H9 (cell line): ENCODE measurements around the gene HOXC12. TPM values are rescaled to one million over a fixed set of nuclear protein-coding genes. Genes with fewer than 3 reads are reported as not detected.

Experiments
- DNase-seq: peaks from one replicate; pipeline ENCODE4 v3.0.0-alpha.2; 2017
- H2AFZ ChIP-seq: one replicate; pipeline ENCODE4 v1.6.1; 2013; ENCODE audit warnings: mild to moderate bottlenecking, low read length, control low read depth, moderate library complexity
- H2AK5ac ChIP-seq: 2 replicates; pipeline ENCODE4 v1.6.1; 2013; ENCODE audit warnings: low read length, control low read depth, mixed read lengths; ENCODE audit not compliant: insufficient read length
- H2BK120ac ChIP-seq: one replicate; pipeline ENCODE4 v1.6.1; 2013; ENCODE audit warnings: low read depth, mild to moderate bottlenecking, low read length, control low read depth, inconsistent platforms; ENCODE audit not compliant: poor library complexity, severe bottlenecking
- H2BK12ac ChIP-seq: 2 replicates; pipeline ENCODE4 v1.6.1; 2013; ENCODE audit warnings: low read length, control low read depth, mixed read lengths, low read depth; ENCODE audit not compliant: insufficient read length
- H2BK15ac ChIP-seq: 2 replicates; pipeline ENCODE4 v1.6.1; 2013; ENCODE audit warnings: low read depth, low read length, control low read depth
- H2BK20ac ChIP-seq: one replicate; pipeline ENCODE4 v1.6.1; 2013; ENCODE audit warnings: low read depth, mild to moderate bottlenecking, low read length, control low read depth, inconsistent platforms; ENCODE audit not compliant: poor library complexity, severe bottlenecking
- H2BK5ac ChIP-seq: 2 replicates; pipeline ENCODE4 v1.6.1; 2013; ENCODE audit warnings: low read length, control low read depth, mixed read lengths; ENCODE audit not compliant: insufficient read length
- H3K14ac ChIP-seq: 2 replicates; pipeline ENCODE4 v1.6.1; 2013; ENCODE audit warnings: low read length, control low read depth; ENCODE audit not compliant: insufficient read depth
- H3K18ac ChIP-seq: 2 replicates; pipeline ENCODE4 v1.6.1; 2013; ENCODE audit warnings: low read depth, mild to moderate bottlenecking, mixed read lengths, low read length, control low read depth; ENCODE audit not compliant: insufficient read length
- H3K23ac ChIP-seq: 2 replicates; pipeline ENCODE4 v1.6.1; 2013; ENCODE audit warnings: low read length, control low read depth, mixed read lengths, low read depth; ENCODE audit not compliant: insufficient read length
- H3K23me2 ChIP-seq: 2 replicates; pipeline ENCODE4 v1.6.1; 2013; ENCODE audit warnings: low read depth, mild to moderate bottlenecking, mixed read lengths, low read length, control low read depth; ENCODE audit not compliant: insufficient read length, poor library complexity, severe bottlenecking
- H3K27ac ChIP-seq: 2 replicates; pipeline ENCODE4 v1.5.1; 2013; ENCODE audit warnings: low read length, control low read depth, mixed read lengths, low read depth; ENCODE audit not compliant: insufficient read length
- H3K27me3 ChIP-seq: 2 replicates; pipeline ENCODE4 v1.6.1; 2013; ENCODE audit warnings: low read length, control low read depth, inconsistent platforms; ENCODE audit not compliant: insufficient read depth
- H3K4ac ChIP-seq: 2 replicates; pipeline ENCODE4 v1.6.1; 2013; ENCODE audit warnings: low read depth, mild to moderate bottlenecking, control low read depth, inconsistent platforms, low read length, moderate library complexity
- H3K4me1 ChIP-seq: 2 replicates; pipeline ENCODE4 v1.6.1; 2013; ENCODE audit warnings: low read length, control low read depth, inconsistent platforms; ENCODE audit not compliant: insufficient read depth
- H3K4me2 ChIP-seq: 2 replicates; pipeline ENCODE4 v1.6.1; 2013; ENCODE audit warnings: low read length, control low read depth, mixed read lengths; ENCODE audit not compliant: insufficient read length, insufficient read depth
- H3K56ac ChIP-seq: 2 replicates; pipeline ENCODE4 v1.6.1; 2013; ENCODE audit warnings: low read depth, mild to moderate bottlenecking, mixed read lengths, low read length, control low read depth; ENCODE audit not compliant: insufficient read length
- H3K79me1 ChIP-seq: 2 replicates; pipeline ENCODE4 v1.6.1; 2013; ENCODE audit warnings: low read depth, mild to moderate bottlenecking, moderate library complexity, low read length, control low read depth, inconsistent platforms; ENCODE audit not compliant: insufficient read depth, poor library complexity, severe bottlenecking
- H3K79me2 ChIP-seq: 2 replicates; pipeline ENCODE4 v1.6.1; 2013; ENCODE audit warnings: low read length, control low read depth, inconsistent platforms; ENCODE audit not compliant: insufficient read depth
- H3K9ac ChIP-seq: 2 replicates; pipeline ENCODE4 v1.6.1; 2013; ENCODE audit warnings: low read length, control low read depth, mixed read lengths; ENCODE audit not compliant: insufficient read length; ENCODE audit errors: extremely low read depth
- H3K9me3 ChIP-seq: one replicate; pipeline ENCODE4 v1.6.1; 2013; ENCODE audit warnings: low read depth, low read length, inconsistent platforms; ENCODE audit not compliant: control insufficient read depth
- H3T11ph ChIP-seq: one replicate; pipeline ENCODE4 v1.6.1; 2013; ENCODE audit warnings: mild to moderate bottlenecking, low read length, control low read depth, inconsistent platforms
- H4K20me1 ChIP-seq: one replicate; pipeline ENCODE4 v1.6.1; 2013; ENCODE audit not compliant: control insufficient read depth, insufficient read length, insufficient read depth
- H4K5ac ChIP-seq: 2 replicates; pipeline ENCODE4 v1.6.1; 2013; ENCODE audit warnings: low read depth, mild to moderate bottlenecking, mixed read lengths, low read length, control low read depth; ENCODE audit not compliant: insufficient read length
- H4K8ac ChIP-seq: replicated peaks from 2 replicates; pipeline ENCODE4 v1.6.1; 2013; ENCODE audit warnings: low read length, control low read depth, mixed read lengths, low read depth; ENCODE audit not compliant: insufficient read length
- H4K91ac ChIP-seq: 2 replicates; pipeline ENCODE4 v1.6.1; 2013; ENCODE audit warnings: low read depth, mild to moderate bottlenecking, moderate library complexity, mixed read lengths, low read length, control low read depth; ENCODE audit not compliant: insufficient read length
- H3K27ac Mint-ChIP-seq, 3 experiments: 2 replicates in 2 of 3; 3 replicates in 1 of 3; pipeline ENCODE4 v1.8.0; 2020 to 2021; ENCODE audit warnings: mixed read lengths in 3 of 3, mild to moderate bottlenecking in 1 of 3, moderate library complexity in 1 of 3
- H3K27me3 Mint-ChIP-seq: 2 replicates; pipeline ENCODE4 v1.8.0; 2021; ENCODE audit warnings: low read depth, mild to moderate bottlenecking, moderate library complexity, mixed read lengths
- H3K36me3 Mint-ChIP-seq, 3 experiments: 2 replicates in 2 of 3; 3 replicates in 1 of 3; pipeline ENCODE4 v1.8.0; 2020 to 2021; ENCODE audit warnings: low read depth in 3 of 3, mixed read lengths in 3 of 3; ENCODE audit not compliant: insufficient read depth in 1 of 3
- H3K4me1 Mint-ChIP-seq, 2 experiments: 2 replicates each; pipeline ENCODE4 v1.8.0; 2020; ENCODE audit warnings: mixed read lengths in 2 of 2
- H3K4me3 Mint-ChIP-seq, 2 experiments: 2 replicates in 1 of 2; 3 replicates in 1 of 2; pipeline ENCODE4 v1.8.0; 2020 to 2021; ENCODE audit warnings: mild to moderate bottlenecking in 2 of 2, mixed read lengths in 2 of 2, moderate library complexity in 1 of 2
- H3K9me3 Mint-ChIP-seq, 2 experiments: 2 replicates in 1 of 2; 3 replicates in 1 of 2; pipeline ENCODE4 v1.8.0; 2020; ENCODE audit warnings: mild to moderate bottlenecking in 2 of 2, mixed read lengths in 2 of 2, moderate library complexity in 1 of 2
- CTCF ChIP-seq: fragments of 200-600 bp; sonication (generic); conservative IDR thresholded peaks from 3 replicates; pipeline ENCODE4 v1.8.0; 2021; ENCODE audit warnings: antibody characterized with exemption, mild to moderate bottlenecking
- WGBS: extraction: QIAGEN DNeasy Blood & Tissue Kit; methylation state at CpG from one replicate; pipeline ENCODE4 v1.1.7; 2013; ENCODE audit warnings: missing lambda C conversion rate, low lambda C conversion rate, mixed read lengths; ENCODE audit not compliant: insufficient read length; ENCODE audit errors: extremely low coverage; 5-methylcytosine and 5-hydroxymethylcytosine counted together
- total RNA-seq: library from RNA; stranded (reverse); gene quantifications from 2 replicates; pipeline ENCODE4 v1.2.1, GENCODE V29; 2021

The HOXC12 gene
- total RNA-seq, 1 experiment from 2014 or later = not detected

GRCh38 chr12:53931844-53932581, 22.7 kb upstream of the HOXC12 start:
- no CpG with 5 or more reads among the region's 4 CpGs for WGBS

More at GRCh38 chr12:53931844-53932581, 22.7 kb upstream of the HOXC12 start:
- DNase-seq = no peak
- Histone ChIP-seq H3K79me2 (no peaks in the 10 kb centered on the region), H3K9ac (no peak overlapping the region), H3K18ac (no peak overlapping the region), H3K23me2 (no peaks in the 10 kb centered on the region), H2BK120ac (no peak overlapping the region), H2BK5ac (no peak overlapping the region), H4K91ac (no peak overlapping the region), H3K79me1 (no peaks in the 10 kb centered on the region), H4K20me1 (no peaks in the 10 kb centered on the region), H3T11ph (no peak overlapping the region), H2AFZ (no peak overlapping the region), H4K5ac (no peak overlapping the region), H3K4me1 (no peaks in the 10 kb centered on the region), H3K56ac (no peak overlapping the region), H2BK20ac (no peak overlapping the region), H3K27ac (no peak overlapping the region), H3K9me3 (no peaks in the 10 kb centered on the region), H4K8ac (no peak overlapping the region), H3K4me2 (no peak overlapping the region), H3K23ac (no peak overlapping the region), H2BK15ac (no peak overlapping the region), H3K4ac (no peak overlapping the region), H2AK5ac (no peak overlapping the region), H3K14ac (no peak overlapping the region), H2BK12ac (no peak overlapping the region), H3K27me3 (peaks cover 98% of the 10 kb centered on the region)
- Mint-ChIP-seq H3K27ac (no peak overlapping the region), H3K36me3 (no peaks in the 10 kb centered on the region), H3K27me3 (peaks cover 100% of the 10 kb centered on the region), H3K4me3 (no peak overlapping the region), H3K4me1 (peaks cover 0 to 12% of the 10 kb centered on the region in 2 experiments; a peak in 1 of 4 replicates), H3K9me3 (peaks cover 7 to 8% of the 10 kb centered on the region in 2 experiments)
- no peak for TF ChIP-seq CTCF
